ENCODE data around the gene HIF1A. TPM values are rescaled to one million over a fixed set of nuclear protein-coding genes. Genes with fewer than 3 reads are reported as not detected.

HIF1A gene
- total and polyA plus RNA-seq, 2 donors (not counting 3 experiments of a cell fraction or from before 2014, with no cell fraction given), result 58.3 to 179 TPM

GRCh38 chr14:61659582-61659981 is 35.7 kb upstream of the HIF1A start:
- Histone ChIP-seq H3K4me1 (ENCODE audit: control insufficient read depth, extremely low read depth, insufficient read depth, low read length) (peaks cover 29% of the 10 kb centered on the region), H2AFZ (ENCODE audit: low read depth, low read length) (no peak overlapping the region), H3K27me3 (ENCODE audit: control insufficient read depth in 2 of 2, insufficient read depth in 2 of 2, low read length in 2 of 2) (no peaks in the 10 kb centered on the region), H3K9ac (replicated peaks; ENCODE audit: extremely low read depth, insufficient read depth, low read length) (no peak overlapping the region), H3K27ac (ENCODE audit: insufficient read depth, low read depth, low read length) (no peak overlapping the region), H3K79me2 (ENCODE audit: control insufficient read depth, insufficient read depth, low read length) (no peaks in the 10 kb centered on the region), H4K20me1 (replicated peaks; ENCODE audit: control insufficient read depth, extremely low read depth, insufficient read depth, low read length) (no peaks in the 10 kb centered on the region), H3K36me3 (ENCODE audit: control insufficient read depth in 2 of 2, extremely low read depth in 1 of 2, insufficient read depth in 2 of 2, low read length in 2 of 2) (no peaks in the 10 kb centered on the region), H3K4me3 (replicated peaks in 1 of 3; ENCODE audit: insufficient read depth in 1 of 3, low read depth in 1 of 3, low read length in 3 of 3) (no peak overlapping the region), H3K4me2 (ENCODE audit: insufficient read depth, low read length) (no peak overlapping the region), H3K9me1 (replicated peaks; ENCODE audit: control insufficient read depth, extremely low read depth, insufficient read depth, low read length) (no peaks in the 10 kb centered on the region), H3K9me3 (replicated peaks; ENCODE audit: control insufficient read depth, insufficient read depth, low read length) (no peaks in the 10 kb centered on the region)
- dilution Hi-C loops (cut with MboI; ENCODE audit: extremely low pct_ligation_motif_present, low sequenced_read_pairs), result no loop called here
- DNase-seq (ENCODE audit: low read depth, low spot score), result no peak
- no peak for FAIRE-seq
- no peak for TF ChIP-seq GATA2 (IDR thresholded peaks at IDR 0.05; ENCODE audit: insufficient read depth, insufficient read length, low read depth, low read length)
- TF ChIP-seq CTCF (IDR thresholded peaks at IDR 0.05; ENCODE audit: extremely low read depth in 1 of 2, insufficient read depth in 1 of 2, low read depth in 1 of 2, low read length in 2 of 2), result no peak
- TF ChIP-seq MAX (IDR thresholded peaks at IDR 0.05; ENCODE audit: insufficient read depth, insufficient read length), result no peak
- TF ChIP-seq JUN (IDR thresholded peaks at IDR 0.05; ENCODE audit: borderline replicate concordance, insufficient read depth, insufficient read length, low read depth), result no peak
- TF ChIP-seq EZH2 (IDR thresholded peaks at IDR 0.05; ENCODE audit: borderline replicate concordance, low read depth, low read length, severe bottlenecking), result no peak
- TF ChIP-seq POLR2A (IDR thresholded peaks at IDR 0.05; ENCODE audit: low read depth, low read length), result no peak
- no peak for TF ChIP-seq FOS (IDR thresholded peaks at IDR 0.05; ENCODE audit: borderline replicate concordance, insufficient read depth, low read length)
- no TSS peak for BruUV-seq (replicated peaks)
- POLR2A ChIA-PET, result no interaction called here
- intact Hi-C loops (cut with micrococcal nuclease), result no loop called here
- CTCF ChIA-PET, result interaction anchor here (1.3 kb wide), 1 partner anchor 11 kb away, joined by 3 read pairs; no protein-coding TSS in a partner anchor
